ENCODE data around the gene AVL9. TPM values are rescaled to one million over a fixed set of nuclear protein-coding genes. Genes with fewer than 3 reads are reported as not detected.

AVL9 gene
- total and polyA plus RNA-seq, 9 of the 15 experiments (the other 6 are each of a cell fraction or from before 2014, with no cell fraction given) = 6.4 to 66.2 (median 30.1) TPM

DNA sequence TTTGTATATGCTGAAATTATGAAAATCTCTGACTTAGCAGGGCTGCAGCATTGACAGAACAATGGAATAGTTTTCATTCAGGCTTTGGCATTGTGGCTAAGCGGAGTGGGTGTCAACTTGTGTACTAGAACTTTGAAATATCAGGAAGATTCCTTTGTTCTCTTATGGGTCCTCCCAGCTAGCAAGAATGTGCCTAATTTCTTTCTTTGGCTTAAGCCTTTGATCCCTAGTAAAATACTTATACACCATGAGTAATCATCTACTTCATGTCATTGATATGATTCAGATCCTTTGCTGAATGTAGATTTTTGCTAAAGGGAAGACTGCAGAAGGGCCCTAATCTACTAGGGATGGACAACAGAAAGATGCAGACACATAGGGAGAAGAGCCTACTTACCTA, 6.2 kb downstream of the AVL9 start:
- BruUV-seq (replicated peaks) = no TSS peak
- H3K27ac ChIP-seq (ENCODE audit: extremely low read depth, low read depth, low read length) = peak overlapping the region; percentile 74; the same call in 2 of the 3 replicates
- no peak overlapping the region for H3K4me3 ChIP-seq
- CTCF ChIA-PET (ENCODE audit: low intra/inter-chr PET ratio) = no interaction called here
- DNase-seq (ENCODE audit: extremely low read depth in 1 of 4, low spot score in 3 of 4) (no peak), ATAC-seq (peak; percentile 7; the same call in 2 of the 3 replicates), FAIRE-seq (no peak)
- WGBS (ENCODE audit: insufficient coverage, low coverage, missing lambda C conversion rate) = 61% methylated on average over 1 of the region's 1 CpG
- H3K9me1 ChIP-seq (ENCODE audit: control insufficient read depth, insufficient read depth, low read length) = no peaks in the 10 kb centered on the region
- H3K36me3 ChIP-seq (ENCODE audit: control insufficient read depth, insufficient read depth, low read length) = peaks cover 23% of the 10 kb centered on the region; the same call in 1 of the 3 replicates
- POLR2A ChIA-PET = interaction anchor here (1.2 to 1.3 kb wide), 2 partner anchors 12 to 26 kb away, joined by 3 to 4 read pairs; no protein-coding TSS in a partner anchor
- in situ Hi-C loops (cut with MboI) = no loop called here
- peak overlapping the region in 1 of 2 experiments; percentile 41; a peak in 2 of 4 replicates for H3K9ac ChIP-seq (ENCODE audit: insufficient read depth in 1 of 2, low read depth in 2 of 2, low read length in 2 of 2)
- intact Hi-C loops (cut with micrococcal nuclease) = no loop called here
- no peaks in the 10 kb centered on the region for H3K27me3 ChIP-seq (ENCODE audit: control insufficient read depth in 2 of 2, insufficient read depth in 2 of 2, low read length in 2 of 2)
- H3K9me3 ChIP-seq (replicated peaks; ENCODE audit: control insufficient read depth, insufficient read depth, low read depth, low read length) = no peaks in the 10 kb centered on the region; the same call in 1 of the 2 replicates
- peaks cover 11 to 23% of the 10 kb centered on the region in 2 experiments; a peak in 4 of 5 replicates for H3K4me1 ChIP-seq (replicated peaks in 1 of 2; ENCODE audit: control insufficient read depth in 2 of 2, insufficient read depth in 2 of 2, low read length in 2 of 2)
- 0 out of 2 replicates have a peak, but pooled peaks cover 3% of the 10 kb centered on the region for H4K20me1 ChIP-seq (replicated peaks; ENCODE audit: control insufficient read depth, insufficient read depth, low read length)
- peak overlapping the region; percentile 52; the same call in 1 of the 2 replicates for H3K4me2 ChIP-seq (ENCODE audit: insufficient read depth, low read length)
- H3K79me2 ChIP-seq (ENCODE audit: control insufficient read depth, insufficient read depth, low read length) = peaks cover 97% of the 10 kb centered on the region
- H2AFZ ChIP-seq (ENCODE audit: low read depth, low read length) = no peak overlapping the region
- TF ChIP-seq, protein P1, sequence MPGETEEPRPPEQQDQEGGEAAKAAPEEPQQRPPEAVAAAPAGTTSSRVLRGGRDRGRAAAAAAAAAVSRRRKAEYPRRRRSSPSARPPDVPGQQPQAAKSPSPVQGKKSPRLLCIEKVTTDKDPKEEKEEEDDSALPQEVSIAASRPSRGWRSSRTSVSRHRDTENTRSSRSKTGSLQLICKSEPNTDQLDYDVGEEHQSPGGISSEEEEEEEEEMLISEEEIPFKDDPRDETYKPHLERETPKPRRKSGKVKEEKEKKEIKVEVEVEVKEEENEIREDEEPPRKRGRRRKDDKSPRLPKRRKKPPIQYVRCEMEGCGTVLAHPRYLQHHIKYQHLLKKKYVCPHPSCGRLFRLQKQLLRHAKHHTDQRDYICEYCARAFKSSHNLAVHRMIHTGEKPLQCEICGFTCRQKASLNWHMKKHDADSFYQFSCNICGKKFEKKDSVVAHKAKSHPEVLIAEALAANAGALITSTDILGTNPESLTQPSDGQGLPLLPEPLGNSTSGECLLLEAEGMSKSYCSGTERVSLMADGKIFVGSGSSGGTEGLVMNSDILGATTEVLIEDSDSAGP (CRISPR knock-in tag; IDR thresholded peaks at IDR 0.05) = no peak
- TF ChIP-seq TAF1 (IDR thresholded peaks at IDR 0.05; ENCODE audit: control insufficient read depth, extremely low read depth, insufficient read depth, low read length, severe bottlenecking) = no peak
- TF ChIP-seq RBM25 (IDR thresholded peaks at IDR 0.05; ENCODE audit: low read depth, low read length, severe bottlenecking) = no peak
- TF ChIP-seq MCM3 (IDR thresholded peaks at IDR 0.05) = no peak
- TF ChIP-seq, protein P2, sequence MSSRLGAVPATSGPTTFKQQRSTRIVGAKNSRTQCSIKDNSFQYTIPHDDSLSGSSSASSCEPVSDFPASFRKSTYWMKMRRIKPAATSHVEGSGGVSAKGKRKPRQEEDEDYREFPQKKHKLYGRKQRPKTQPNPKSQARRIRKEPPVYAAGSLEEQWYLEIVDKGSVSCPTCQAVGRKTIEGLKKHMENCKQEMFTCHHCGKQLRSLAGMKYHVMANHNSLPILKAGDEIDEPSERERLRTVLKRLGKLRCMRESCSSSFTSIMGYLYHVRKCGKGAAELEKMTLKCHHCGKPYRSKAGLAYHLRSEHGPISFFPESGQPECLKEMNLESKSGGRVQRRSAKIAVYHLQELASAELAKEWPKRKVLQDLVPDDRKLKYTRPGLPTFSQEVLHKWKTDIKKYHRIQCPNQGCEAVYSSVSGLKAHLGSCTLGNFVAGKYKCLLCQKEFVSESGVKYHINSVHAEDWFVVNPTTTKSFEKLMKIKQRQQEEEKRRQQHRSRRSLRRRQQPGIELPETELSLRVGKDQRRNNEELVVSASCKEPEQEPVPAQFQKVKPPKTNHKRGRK (tag; IDR thresholded peaks at IDR 0.05) = no peak
- TF ChIP-seq, protein P3, sequence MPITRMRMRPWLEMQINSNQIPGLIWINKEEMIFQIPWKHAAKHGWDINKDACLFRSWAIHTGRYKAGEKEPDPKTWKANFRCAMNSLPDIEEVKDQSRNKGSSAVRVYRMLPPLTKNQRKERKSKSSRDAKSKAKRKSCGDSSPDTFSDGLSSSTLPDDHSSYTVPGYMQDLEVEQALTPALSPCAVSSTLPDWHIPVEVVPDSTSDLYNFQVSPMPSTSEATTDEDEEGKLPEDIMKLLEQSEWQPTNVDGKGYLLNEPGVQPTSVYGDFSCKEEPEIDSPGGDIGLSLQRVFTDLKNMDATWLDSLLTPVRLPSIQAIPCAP (CRISPR knock-in tag; IDR thresholded peaks at IDR 0.05; ENCODE audit: borderline replicate concordance) = no peak
- TF ChIP-seq KDM1A (IDR thresholded peaks at IDR 0.05) = no peak
- TF ChIP-seq C11orf30 (IDR thresholded peaks at IDR 0.05; ENCODE audit: low read depth) = no peak
- no peak for TF ChIP-seq ZNF785 (CRISPR knock-in tag; IDR thresholded peaks at IDR 0.05)
- no peak for TF ChIP-seq ZC3H4 (CRISPR knock-in tag; IDR thresholded peaks at IDR 0.05; ENCODE audit: borderline replicate concordance)
- TF ChIP-seq, protein P4, sequence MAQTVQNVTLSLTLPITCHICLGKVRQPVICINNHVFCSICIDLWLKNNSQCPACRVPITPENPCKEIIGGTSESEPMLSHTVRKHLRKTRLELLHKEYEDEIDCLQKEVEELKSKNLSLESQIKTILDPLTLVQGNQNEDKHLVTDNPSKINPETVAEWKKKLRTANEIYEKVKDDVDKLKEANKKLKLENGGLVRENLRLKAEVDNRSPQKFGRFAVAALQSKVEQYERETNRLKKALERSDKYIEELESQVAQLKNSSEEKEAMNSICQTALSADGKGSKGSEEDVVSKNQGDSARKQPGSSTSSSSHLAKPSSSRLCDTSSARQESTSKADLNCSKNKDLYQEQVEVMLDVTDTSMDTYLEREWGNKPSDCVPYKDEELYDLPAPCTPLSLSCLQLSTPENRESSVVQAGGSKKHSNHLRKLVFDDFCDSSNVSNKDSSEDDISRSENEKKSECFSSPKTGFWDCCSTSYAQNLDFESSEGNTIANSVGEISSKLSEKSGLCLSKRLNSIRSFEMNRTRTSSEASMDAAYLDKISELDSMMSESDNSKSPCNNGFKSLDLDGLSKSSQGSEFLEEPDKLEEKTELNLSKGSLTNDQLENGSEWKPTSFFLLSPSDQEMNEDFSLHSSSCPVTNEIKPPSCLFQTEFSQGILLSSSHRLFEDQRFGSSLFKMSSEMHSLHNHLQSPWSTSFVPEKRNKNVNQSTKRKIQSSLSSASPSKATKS (CRISPR knock-in tag; IDR thresholded peaks at IDR 0.05) = no peak
- no peak for TF ChIP-seq ZNF197 (CRISPR knock-in tag; IDR thresholded peaks at IDR 0.05; ENCODE audit: low read depth)
- TF ChIP-seq, protein P5, sequence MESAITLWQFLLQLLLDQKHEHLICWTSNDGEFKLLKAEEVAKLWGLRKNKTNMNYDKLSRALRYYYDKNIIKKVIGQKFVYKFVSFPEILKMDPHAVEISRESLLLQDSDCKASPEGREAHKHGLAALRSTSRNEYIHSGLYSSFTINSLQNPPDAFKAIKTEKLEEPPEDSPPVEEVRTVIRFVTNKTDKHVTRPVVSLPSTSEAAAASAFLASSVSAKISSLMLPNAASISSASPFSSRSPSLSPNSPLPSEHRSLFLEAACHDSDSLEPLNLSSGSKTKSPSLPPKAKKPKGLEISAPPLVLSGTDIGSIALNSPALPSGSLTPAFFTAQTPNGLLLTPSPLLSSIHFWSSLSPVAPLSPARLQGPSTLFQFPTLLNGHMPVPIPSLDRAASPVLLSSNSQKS (CRISPR knock-in tag; IDR thresholded peaks at IDR 0.05) = no peak

Data from K562 (cell line).